HepG2 (cell line): ENCODE measurements around the gene CLTA. TPM values are rescaled to one million over a fixed set of nuclear protein-coding genes. Genes with fewer than 3 reads are reported as not detected.
A peak's percentile ranks its signal among the peaks of the same experiment; 100 is the strongest.

ENCODE experiments used
- CAMTA2 ChIP-seq: sonication (generic); formaldehyde crosslinking; IDR thresholded peaks from 2 replicates; pipeline ENCODE4 v1.4.0; 2020; ENCODE audit warnings: mild to moderate bottlenecking, missing genetic modification reagents, borderline replicate concordance
- CREB1 ChIP-seq, 2 experiments: fragments of 450-650 bp in 1 of 2; IDR thresholded peaks; 2 replicates each; pipeline ENCODE4 v1.6.1; 2016 to 2017; ENCODE audit warnings: control low read depth in 1 of 2, mild to moderate bottlenecking in 1 of 2, missing compliant biosample characterization in 1 of 2, missing genetic modification characterization in 1 of 2
- HDAC6 ChIP-seq: fragments of 200-600 bp; sonication (generic); IDR thresholded peaks from 2 replicates; pipeline ENCODE4 v1.7.0; 2017; ENCODE audit warnings: mild to moderate bottlenecking, antibody characterized with exemption, low read length, low read depth
- KLF16 ChIP-seq, 2 experiments: sonication (generic) in 1 of 2; formaldehyde crosslinking in 1 of 2; IDR thresholded peaks; 2 replicates each; pipeline versions ENCODE4 v1.6.1 to v1.8.0; 2016 to 2023; ENCODE audit warnings: missing genetic modification reagents in 2 of 2, missing compliant biosample characterization in 1 of 2
- MED8 ChIP-seq: sonication (generic); formaldehyde crosslinking; IDR thresholded peaks from 2 replicates; pipeline ENCODE4 v1.8.1; 2023; ENCODE audit warnings: mild to moderate bottlenecking, missing genetic modification reagents; ENCODE audit not compliant: insufficient replicate concordance
- MZF1 ChIP-seq: sonication (generic); formaldehyde crosslinking; IDR thresholded peaks from 2 replicates; pipeline ENCODE4 v1.8.1; 2023; ENCODE audit warnings: mild to moderate bottlenecking, missing genetic modification reagents, borderline replicate concordance
- PAF1 ChIP-seq: IDR thresholded peaks from 2 replicates; pipeline ENCODE4 v1.6.1; 2016; ENCODE audit warnings: missing genetic modification reagents, missing compliant biosample characterization
- PHB2 ChIP-seq: fragments of 450-650 bp; IDR thresholded peaks from 2 replicates; pipeline ENCODE4 v1.6.1; 2018; ENCODE audit not compliant: partially characterized antibody
- PTBP1 ChIP-seq: fragments of 200-400 bp; formaldehyde crosslinking; IDR thresholded peaks from 2 replicates; pipeline ENCODE4 v1.6.1; 2018; ENCODE audit warnings: low read length, low read depth; ENCODE audit not compliant: poor library complexity, severe bottlenecking
- RBFOX2 ChIP-seq: fragments of 200-400 bp; formaldehyde crosslinking; IDR thresholded peaks from 2 replicates; pipeline ENCODE4 v1.6.1; 2017; ENCODE audit warnings: low read depth, mild to moderate bottlenecking, low read length
- REL ChIP-seq: sonication (generic); formaldehyde crosslinking; conservative IDR thresholded peaks from 2 replicates; pipeline ENCODE4 v1.8.0; 2022; ENCODE audit warnings: mild to moderate bottlenecking, missing genetic modification reagents, moderate library complexity
- RFXAP ChIP-seq: sonication (generic); formaldehyde crosslinking; IDR thresholded peaks from 2 replicates; pipeline ENCODE4 v1.4.0; 2020; ENCODE audit warnings: missing genetic modification reagents, borderline replicate concordance
- SOX6 ChIP-seq, 2 experiments: fragments of 450-650 bp in 1 of 2; sonication (generic) in 1 of 2; formaldehyde crosslinking in 1 of 2; IDR thresholded peaks; 2 replicates each; pipeline versions ENCODE4 v1.4.0 to v1.6.1; 2017 to 2020; ENCODE audit warnings: antibody characterized with exemption in 1 of 2, mild to moderate bottlenecking in 1 of 2, missing genetic modification reagents in 1 of 2
- SPEN ChIP-seq: sonication (generic); formaldehyde crosslinking; IDR thresholded peaks from 2 replicates; pipeline ENCODE4 v1.5.1; 2020; ENCODE audit warnings: low read depth, mild to moderate bottlenecking, missing genetic modification reagents
- SUZ12 ChIP-seq: fragments of 150-350 bp; IDR thresholded peaks from 2 replicates; pipeline ENCODE4 v1.6.1; 2014; ENCODE audit warnings: low read depth, low read length
- TARDBP ChIP-seq: sonication (generic); formaldehyde crosslinking; IDR thresholded peaks from 2 replicates; pipeline ENCODE4 v1.8.0; 2022; ENCODE audit warnings: mild to moderate bottlenecking, missing genetic modification reagents
- ZBTB8A ChIP-seq: sonication (generic); formaldehyde crosslinking; IDR thresholded peaks from 2 replicates; pipeline ENCODE4 v1.4.0; 2020; ENCODE audit warnings: mild to moderate bottlenecking, low read depth, missing genetic modification reagents, borderline replicate concordance
- ZFP36L2 ChIP-seq: sonication (generic); formaldehyde crosslinking; IDR thresholded peaks from 2 replicates; pipeline ENCODE4 v1.4.0; 2020; ENCODE audit warnings: missing genetic modification reagents
- ZMYM2 ChIP-seq: sonication (generic); formaldehyde crosslinking; IDR thresholded peaks from 2 replicates; pipeline ENCODE4 v1.8.0; 2022; ENCODE audit warnings: mild to moderate bottlenecking, missing genetic modification reagents
- ZNF143 ChIP-seq: sonication (generic); formaldehyde crosslinking; IDR thresholded peaks from 2 replicates; pipeline ENCODE4 v1.4.0; 2020; ENCODE audit warnings: missing genetic modification reagents
- ZNF496 ChIP-seq: sonication (generic); formaldehyde crosslinking; IDR thresholded peaks from 2 replicates; pipeline ENCODE4 v1.8.1; 2023; ENCODE audit warnings: mild to moderate bottlenecking, moderate library complexity, missing genetic modification reagents; ENCODE audit not compliant: insufficient replicate concordance
- ZNF549 ChIP-seq: sonication (generic); formaldehyde crosslinking; IDR thresholded peaks from 2 replicates; pipeline ENCODE4 v1.5.0; 2020; ENCODE audit warnings: missing genetic modification reagents
- ZNF556 ChIP-seq: sonication (generic); formaldehyde crosslinking; IDR thresholded peaks from 2 replicates; pipeline ENCODE4 v1.4.0; 2020; ENCODE audit warnings: mild to moderate bottlenecking, missing genetic modification reagents, borderline replicate concordance
- ZNF644 ChIP-seq: IDR thresholded peaks from 2 replicates; pipeline ENCODE4 v1.6.1; 2016; ENCODE audit warnings: low read depth
- ZNF672 ChIP-seq: sonication (generic); formaldehyde crosslinking; IDR thresholded peaks from 2 replicates; pipeline ENCODE4 v1.8.1; 2022; ENCODE audit warnings: missing genetic modification reagents
- ZNF761 ChIP-seq: sonication (generic); formaldehyde crosslinking; conservative IDR thresholded peaks from 2 replicates; pipeline ENCODE4 v1.4.0; 2020; ENCODE audit warnings: mild to moderate bottlenecking, missing genetic modification reagents
- polyA plus RNA-seq, 8 experiments: library from polyadenylated mRNA; depleted of rRNA in 3 of 8; stranded (reverse) in 7 of 8; unstranded in 1 of 8; fragments of >200 nt; fragmentation: Illumina TruSeq in 4 of 8; extraction: Trizol in 4 of 8; gene quantifications; 2 replicates each; pipeline versions ENCODE4 v1.2.1 to v1.2.3, GENCODE V29; 2011 to 2016; ENCODE audit warnings: low read depth in 4 of 8, missing spikeins in 1 of 8, mixed read lengths in 1 of 8; ENCODE audit not compliant: insufficient read depth in 1 of 8
- total RNA-seq, 5 experiments: library from RNA; depleted of rRNA; stranded (reverse); fragments of >200 nt; fragmentation: Illumina TruSeq; extraction: Trizol; gene quantifications; 2 replicates each; pipeline ENCODE4 v1.2.3, GENCODE V29; 2016; ENCODE audit warnings: low read depth in 1 of 5
- TF ChIP-seq, protein P1 (sequence below): sonication (generic); formaldehyde crosslinking; IDR thresholded peaks from 2 replicates; pipeline ENCODE4 v1.4.0; 2020; ENCODE audit warnings: mild to moderate bottlenecking, missing genetic modification reagents
- TF ChIP-seq, protein P2 (sequence below): sonication (generic); formaldehyde crosslinking; IDR thresholded peaks from 2 replicates; pipeline ENCODE4 v1.4.0; 2020; ENCODE audit warnings: missing genetic modification reagents; ENCODE audit errors: not compliant biosample characterization

The CLTA gene
- total and polyA plus RNA-seq, 2 of the 13 experiments (the other 11 are each of a cell fraction or from before 2014, with no cell fraction given): 143 to 222 TPM

DNA sequence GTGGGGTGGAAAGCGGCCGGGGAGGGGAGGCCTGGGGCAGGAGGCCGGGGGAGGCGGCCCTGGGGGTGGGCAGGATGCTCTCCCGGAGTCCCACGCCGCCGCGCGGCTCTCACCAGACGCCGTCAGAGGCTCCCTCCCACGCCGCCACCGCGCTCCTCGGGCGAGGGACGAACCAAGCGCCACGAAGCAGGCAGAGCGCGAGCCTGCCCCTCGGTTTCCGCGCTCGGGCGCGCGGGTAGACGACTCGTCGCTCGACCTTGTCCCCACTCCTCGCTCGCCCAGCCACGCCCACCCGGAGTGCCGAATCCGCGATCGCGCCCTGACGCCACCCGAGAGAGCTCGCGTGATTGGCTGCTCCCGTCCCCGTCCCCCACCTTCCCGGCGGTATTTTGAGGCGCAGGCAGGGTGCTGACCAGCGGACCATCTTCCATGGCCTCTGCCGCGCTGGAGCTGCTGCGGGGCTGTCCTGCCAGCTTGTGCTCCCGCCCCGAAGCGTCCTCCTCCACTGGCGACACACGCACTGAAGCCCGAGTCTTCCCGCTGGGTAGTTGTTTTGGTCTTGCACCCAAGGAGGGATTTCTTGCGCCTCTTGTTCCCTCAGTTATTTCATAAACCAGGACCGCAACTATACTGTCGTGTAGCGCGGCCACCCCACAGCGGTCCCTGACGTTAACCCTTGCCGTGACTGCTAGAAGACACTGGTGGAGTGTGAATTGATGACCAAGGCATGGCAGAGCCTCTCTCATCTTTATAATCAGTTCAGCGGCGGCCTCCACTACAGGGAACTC lies 67.7 kb downstream of the CLTA start, which contains the start of gene GNE (continued):
- TF ChIP-seq, protein P1, sequence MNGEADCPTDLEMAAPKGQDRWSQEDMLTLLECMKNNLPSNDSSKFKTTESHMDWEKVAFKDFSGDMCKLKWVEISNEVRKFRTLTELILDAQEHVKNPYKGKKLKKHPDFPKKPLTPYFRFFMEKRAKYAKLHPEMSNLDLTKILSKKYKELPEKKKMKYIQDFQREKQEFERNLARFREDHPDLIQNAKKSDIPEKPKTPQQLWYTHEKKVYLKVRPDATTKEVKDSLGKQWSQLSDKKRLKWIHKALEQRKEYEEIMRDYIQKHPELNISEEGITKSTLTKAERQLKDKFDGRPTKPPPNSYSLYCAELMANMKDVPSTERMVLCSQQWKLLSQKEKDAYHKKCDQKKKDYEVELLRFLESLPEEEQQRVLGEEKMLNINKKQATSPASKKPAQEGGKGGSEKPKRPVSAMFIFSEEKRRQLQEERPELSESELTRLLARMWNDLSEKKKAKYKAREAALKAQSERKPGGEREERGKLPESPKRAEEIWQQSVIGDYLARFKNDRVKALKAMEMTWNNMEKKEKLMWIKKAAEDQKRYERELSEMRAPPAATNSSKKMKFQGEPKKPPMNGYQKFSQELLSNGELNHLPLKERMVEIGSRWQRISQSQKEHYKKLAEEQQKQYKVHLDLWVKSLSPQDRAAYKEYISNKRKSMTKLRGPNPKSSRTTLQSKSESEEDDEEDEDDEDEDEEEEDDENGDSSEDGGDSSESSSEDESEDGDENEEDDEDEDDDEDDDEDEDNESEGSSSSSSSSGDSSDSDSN (CRISPR knock-in tag): peak; percentile 89
- TF ChIP-seq PHB2 (no peak), ZNF644 (CRISPR knock-in tag) (no peak), CAMTA2 (CRISPR knock-in tag) (no peak; the same call in 1 of the 2 replicates), HDAC6 (no peak), ZBTB8A (CRISPR knock-in tag) (no peak; the same call in 1 of the 2 replicates), SUZ12 (no peak), ZFP36L2 (no peak), ZMYM2 (peak; percentile 13; the same call in 1 of the 2 replicates), ZNF549 (no peak), PAF1 (CRISPR knock-in tag) (no peak), ZNF143 (CRISPR knock-in tag) (peak; percentile 65; the same call in 1 of the 2 replicates), RFXAP (peak; percentile 92; the same call in 1 of the 2 replicates), ZNF496 (CRISPR knock-in tag) (no peak), TARDBP (peak; percentile 29; the same call in 1 of the 2 replicates), CREB1 (IDR thresholded peaks at IDR 0.05) (peak; percentile 85), CREB1 (CRISPR knock-in tag; IDR thresholded peaks at IDR 0.05) (peak; percentile 80), MZF1 (CRISPR knock-in tag) (no peak), SPEN (peak; percentile 85), REL (CRISPR knock-in tag) (no peak), ZNF672 (CRISPR knock-in tag) (0 out of 2 replicates have a peak, but pooled peaks have one; percentile 74), PTBP1 (no peak), ZNF761 (CRISPR knock-in tag) (no peak), KLF16 (CRISPR knock-in tag; IDR thresholded peaks at IDR 0.05) (peak; percentile 8 to 97; a peak in 3 of 4 replicates), ZNF556 (CRISPR knock-in tag) (peak; percentile 70; the same call in 1 of the 2 replicates), RBFOX2 (peak; percentile 95), MED8 (peak; percentile 51), SOX6 (IDR thresholded peaks at IDR 0.05) (no peak), SOX6 (CRISPR knock-in tag; IDR thresholded peaks at IDR 0.05) (peak; percentile 58)
- TF ChIP-seq, protein P2, sequence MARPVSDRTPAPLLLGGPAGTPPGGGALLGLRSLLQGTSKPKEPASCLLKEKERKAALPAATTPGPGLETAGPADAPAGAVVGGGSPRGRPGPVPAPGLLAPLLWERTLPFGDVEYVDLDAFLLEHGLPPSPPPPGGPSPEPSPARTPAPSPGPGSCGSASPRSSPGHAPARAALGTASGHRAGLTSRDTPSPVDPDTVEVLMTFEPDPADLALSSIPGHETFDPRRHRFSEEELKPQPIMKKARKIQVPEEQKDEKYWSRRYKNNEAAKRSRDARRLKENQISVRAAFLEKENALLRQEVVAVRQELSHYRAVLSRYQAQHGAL (CRISPR knock-in tag): peak; percentile 90
